OCI-LY7 (cell line): ENCODE results near the gene FRAS1. TPM values are rescaled to one million over a fixed set of nuclear protein-coding genes. Genes with fewer than 3 reads are reported as not detected.

Source experiments
- BruUV-seq: library from RNA; stranded (reverse); fragments of 400-500 nt; replicated peaks from 2 replicates; lab custom pipeline; 2021; lab: Mats Ljungman, UMichigan
- CTCF ChIA-PET: fragments of 300-600 bp; sonication (Branson Sonifier 250); formaldehyde crosslinking; loops from one replicate; lab custom pipeline; 2022; ENCODE audit warnings: antibody characterized with exemption; ENCODE audit not compliant: unreplicated experiment; lab: Charles Lee
- POLR2A ChIA-PET: fragments of 300-600 bp; sonication (Branson Sonifier 250); formaldehyde crosslinking; loops from one replicate; lab custom pipeline; 2022; ENCODE audit warnings: antibody characterized with exemption; lab: Charles Lee
- DNase-seq: peaks from one replicate; pipeline ENCODE4 v3.0.0-alpha.2; 2015; ENCODE audit warnings: low spot score
- H2AFZ ChIP-seq: fragments of 200-600 bp; sonication (generic), shearing (Covaris generic); 2 replicates; pipeline ENCODE4 v1.6.1; 2014; ENCODE audit warnings: mild to moderate bottlenecking, antibody characterized with exemption, low read length, moderate library complexity
- H3K27ac ChIP-seq: fragments of 200-600 bp; sonication (generic); 2 replicates; pipeline ENCODE4 v1.5.1; 2014; ENCODE audit warnings: mixed run types, low read depth, mild to moderate bottlenecking, moderate library complexity, low read length, inconsistent platforms; ENCODE audit not compliant: poor library complexity, severe bottlenecking
- H3K36me3 ChIP-seq: fragments of 200-600 bp; sonication (generic); 2 replicates; pipeline ENCODE4 v1.6.1; 2014; ENCODE audit warnings: mild to moderate bottlenecking, antibody characterized with exemption, low read length, moderate library complexity, mixed read lengths; ENCODE audit not compliant: insufficient read depth
- H3K4me1 ChIP-seq: fragments of 200-600 bp; sonication (generic); 2 replicates; pipeline ENCODE4 v1.5.1; 2014; ENCODE audit warnings: mild to moderate bottlenecking, low read length; ENCODE audit not compliant: insufficient read depth, poor library complexity, severe bottlenecking
- H3K4me2 ChIP-seq: fragments of 200-600 bp; sonication (generic); 2 replicates; pipeline ENCODE4 v1.6.1; 2014; ENCODE audit warnings: mild to moderate bottlenecking, low read length
- H3K4me3 ChIP-seq: fragments of 200-600 bp; sonication (generic); 2 replicates; pipeline ENCODE4 v1.5.1; 2014; ENCODE audit warnings: mild to moderate bottlenecking, low read depth, low read length; ENCODE audit not compliant: poor library complexity, severe bottlenecking
- H3K79me2 ChIP-seq: fragments of 200-600 bp; sonication (generic); 2 replicates; pipeline ENCODE4 v1.6.1; 2016; ENCODE audit warnings: low read depth, mild to moderate bottlenecking, low read length, moderate library complexity, mixed read lengths; ENCODE audit not compliant: insufficient read depth
- H3K9me2 ChIP-seq: fragments of 200-600 bp; sonication (generic); 2 replicates; pipeline ENCODE4 v1.6.1; 2016; ENCODE audit warnings: mild to moderate bottlenecking, low read length, mixed read lengths; ENCODE audit not compliant: insufficient read depth
- H3K9me3 ChIP-seq: fragments of 200-600 bp; sonication (generic); 2 replicates; pipeline ENCODE4 v1.6.1; 2014; ENCODE audit warnings: mild to moderate bottlenecking, mixed run types, low read length, mixed read lengths
- H4K20me1 ChIP-seq: fragments of 200-600 bp; sonication (generic); 2 replicates; pipeline ENCODE4 v1.6.1; 2014; ENCODE audit warnings: mild to moderate bottlenecking, antibody characterized with exemption, low read length, moderate library complexity, mixed read lengths; ENCODE audit not compliant: insufficient read depth
- EZH2phosphoT487 ChIP-seq: fragments of 200-600 bp; sonication (generic); IDR thresholded peaks from 2 replicates; pipeline ENCODE4 v1.6.1; 2018; ENCODE audit warnings: low read depth, borderline replicate concordance, mild to moderate bottlenecking, mixed run types, antibody characterized with exemption, low read length, moderate library complexity, mixed read lengths
- intact Hi-C: fragments of 100-400 bp; cut with micrococcal nuclease; formaldehyde crosslinking; loops from one replicate; pipeline ENCODE4 v1.10.0; 2022; ENCODE audit not compliant: unreplicated experiment
- total RNA-seq, 2 experiments: library from RNA; depleted of rRNA in 1 of 2; stranded (reverse); fragments of >200 nt in 1 of 2; shearing (Covaris generic) in 1 of 2; gene quantifications; 2 replicates each; pipeline ENCODE4 v1.2.3, GENCODE V29; 2014 to 2022
- TF ChIP-seq, protein P1 (sequence below): fragments of 200-600 bp; sonication (generic); conservative IDR thresholded peaks from 2 replicates; pipeline ENCODE4 v1.5.1; 2014; ENCODE audit warnings: mild to moderate bottlenecking, antibody characterized with exemption, low read length, moderate library complexity, mixed read lengths

FRAS1 gene
- total RNA-seq, 2 experiments from 2014 or later: 0.19 to 0.30 TPM

DNA sequence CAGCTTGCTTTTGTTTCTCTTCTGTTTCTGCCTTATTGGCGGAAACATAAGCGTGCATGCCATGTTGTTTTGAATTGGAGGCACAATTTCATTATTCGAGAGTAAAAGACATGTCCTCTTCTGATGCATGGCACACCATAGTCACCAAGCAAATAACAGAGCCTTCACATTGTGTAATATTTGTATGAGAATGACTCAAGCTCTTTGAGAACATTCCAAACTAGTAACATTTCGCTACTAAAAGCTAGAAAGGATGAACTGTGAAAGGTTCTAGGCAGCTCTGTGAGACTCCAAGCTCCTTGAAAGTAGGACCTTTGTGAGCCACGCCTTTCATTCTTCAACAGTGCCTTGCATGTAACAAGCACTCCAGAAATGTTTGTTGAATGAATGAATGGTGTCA, 485.2 kb downstream of the FRAS1 start:
- Histone ChIP-seq H3K27ac (no peak overlapping the region), H3K4me1 (no peaks in the 10 kb centered on the region), H3K9me2 (no peaks in the 10 kb centered on the region), H3K4me3 (no peak overlapping the region), H4K20me1 (no peaks in the 10 kb centered on the region), H3K9me3 (no peaks in the 10 kb centered on the region), H3K79me2 (no peaks in the 10 kb centered on the region), H3K36me3 (no peaks in the 10 kb centered on the region), H2AFZ (no peak overlapping the region), H3K4me2 (no peak overlapping the region)
- POLR2A ChIA-PET: no interaction called here
- intact Hi-C loops: no loop called here
- CTCF ChIA-PET: no interaction called here
- no peak for DNase-seq
- TF ChIP-seq EZH2phosphoT487: no peak
- TF ChIP-seq, protein P1, sequence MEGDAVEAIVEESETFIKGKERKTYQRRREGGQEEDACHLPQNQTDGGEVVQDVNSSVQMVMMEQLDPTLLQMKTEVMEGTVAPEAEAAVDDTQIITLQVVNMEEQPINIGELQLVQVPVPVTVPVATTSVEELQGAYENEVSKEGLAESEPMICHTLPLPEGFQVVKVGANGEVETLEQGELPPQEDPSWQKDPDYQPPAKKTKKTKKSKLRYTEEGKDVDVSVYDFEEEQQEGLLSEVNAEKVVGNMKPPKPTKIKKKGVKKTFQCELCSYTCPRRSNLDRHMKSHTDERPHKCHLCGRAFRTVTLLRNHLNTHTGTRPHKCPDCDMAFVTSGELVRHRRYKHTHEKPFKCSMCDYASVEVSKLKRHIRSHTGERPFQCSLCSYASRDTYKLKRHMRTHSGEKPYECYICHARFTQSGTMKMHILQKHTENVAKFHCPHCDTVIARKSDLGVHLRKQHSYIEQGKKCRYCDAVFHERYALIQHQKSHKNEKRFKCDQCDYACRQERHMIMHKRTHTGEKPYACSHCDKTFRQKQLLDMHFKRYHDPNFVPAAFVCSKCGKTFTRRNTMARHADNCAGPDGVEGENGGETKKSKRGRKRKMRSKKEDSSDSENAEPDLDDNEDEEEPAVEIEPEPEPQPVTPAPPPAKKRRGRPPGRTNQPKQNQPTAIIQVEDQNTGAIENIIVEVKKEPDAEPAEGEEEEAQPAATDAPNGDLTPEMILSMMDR: no peak
- BruUV-seq: no TSS peak

DNA sequence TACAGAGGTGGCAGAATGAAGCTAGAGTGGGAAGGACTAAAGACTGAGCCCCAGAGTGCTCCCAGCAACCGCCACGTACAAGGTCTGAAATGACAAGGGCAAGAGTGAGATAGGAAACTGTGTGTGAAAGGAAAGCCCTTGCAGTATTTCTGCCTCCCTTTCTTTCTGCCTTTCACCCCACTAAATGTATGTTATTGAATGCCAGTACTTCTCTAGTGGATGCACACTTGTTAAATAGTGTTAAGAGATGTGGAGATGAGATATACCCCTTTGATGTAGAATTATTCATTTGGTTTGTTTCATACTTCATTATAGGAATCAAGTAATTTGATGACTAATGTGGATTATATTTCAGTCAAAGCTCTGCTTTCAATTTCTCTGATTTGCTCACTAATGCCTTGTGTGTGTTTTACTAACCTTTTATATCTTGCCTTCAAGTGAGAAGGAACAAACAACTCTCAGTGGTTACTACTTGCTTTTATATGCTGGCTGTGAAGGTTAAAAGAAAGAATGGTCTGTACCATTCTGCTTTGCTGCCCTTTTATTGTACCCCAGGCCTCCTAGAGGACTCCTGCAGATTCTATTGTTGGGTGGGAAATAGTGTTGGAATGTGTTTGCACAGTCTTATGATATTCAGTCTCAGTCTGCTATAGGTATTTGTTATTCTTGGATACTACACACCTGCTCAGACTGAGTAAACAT, 486.5 kb downstream of the FRAS1 start:
- intact Hi-C loops: no loop called here
- no peaks in the 10 kb centered on the region for H3K79me2 ChIP-seq
- ChIA-PET POLR2A (interaction anchor here (0.6 kb wide), 1 partner anchor 497 kb away, joined by 3 read pairs; no protein-coding TSS in a partner anchor), CTCF (no interaction called here)
- BruUV-seq: no TSS peak
- no peak overlapping the region for H3K4me2 ChIP-seq
- TF ChIP-seq EZH2phosphoT487: no peak
- TF ChIP-seq, protein P1: no peak
- no peaks in the 10 kb centered on the region for H4K20me1 ChIP-seq
- no peaks in the 10 kb centered on the region for H3K4me1 ChIP-seq
- no peaks in the 10 kb centered on the region for H3K9me3 ChIP-seq
- no peak for DNase-seq
- no peak overlapping the region for H2AFZ ChIP-seq
- H3K36me3 ChIP-seq: no peaks in the 10 kb centered on the region
- H3K4me3 ChIP-seq: no peak overlapping the region
- no peaks in the 10 kb centered on the region for H3K9me2 ChIP-seq
- no peak overlapping the region for H3K27ac ChIP-seq

DNA sequence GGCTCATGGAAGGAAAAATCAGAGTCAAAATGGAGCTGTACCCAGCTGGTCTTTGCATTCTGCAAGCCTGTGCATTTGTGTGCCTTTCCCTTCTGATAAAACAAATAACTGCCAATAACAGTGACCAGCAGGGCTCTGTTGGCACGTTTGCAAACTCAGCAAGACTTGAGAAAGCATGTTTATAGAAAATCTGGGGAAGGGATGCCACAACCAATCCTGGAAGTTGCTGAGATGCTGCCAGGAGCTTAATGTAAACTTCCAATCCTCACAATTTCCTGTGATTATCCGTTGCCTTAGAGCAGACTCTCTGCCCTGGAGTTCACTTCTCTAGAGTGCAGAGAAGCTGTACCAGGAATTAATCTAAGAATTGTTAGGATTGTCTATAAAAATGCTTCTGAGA, 487.6 kb downstream of the FRAS1 start:
- no TSS peak for BruUV-seq
- H2AFZ ChIP-seq: no peak overlapping the region
- no peak overlapping the region for H3K4me3 ChIP-seq
- TF ChIP-seq, protein P1: no peak
- no peak for TF ChIP-seq EZH2phosphoT487
- ChIA-PET POLR2A (no interaction called here), CTCF (no interaction called here)
- H3K36me3 ChIP-seq: no peaks in the 10 kb centered on the region
- no peaks in the 10 kb centered on the region for H4K20me1 ChIP-seq
- H3K4me2 ChIP-seq: no peak overlapping the region
- no peaks in the 10 kb centered on the region for H3K79me2 ChIP-seq
- H3K9me3 ChIP-seq: no peaks in the 10 kb centered on the region
- DNase-seq: no peak
- no peaks in the 10 kb centered on the region for H3K4me1 ChIP-seq
- intact Hi-C loops: no loop called here
- no peaks in the 10 kb centered on the region for H3K9me2 ChIP-seq
- H3K27ac ChIP-seq: no peak overlapping the region
